ENCODE data around the gene KAT6B. TPM values are rescaled to one million over a fixed set of nuclear protein-coding genes. Genes with fewer than 3 reads are reported as not detected.

KAT6B gene
- total RNA-seq, 1 experiment from 2014 or later: 21.8 TPM

- TF ChIP-seq EZH2 (IDR thresholded peaks at IDR 0.05; ENCODE audit: borderline replicate concordance, low read depth, low read length, poor library complexity, severe bottlenecking): no peak
- no peak for TF ChIP-seq CTCF (conservative IDR thresholded peaks at IDR 0.05; ENCODE audit: low read depth, low read length)
- intact Hi-C loops (cut with micrococcal nuclease; ENCODE audit: unreplicated experiment): loop anchor here (2.0 kb wide), 1 partner anchor 142 kb away; the partner anchor contains the start of gene KAT6B
- POLR2A ChIA-PET (ENCODE audit: low non-redundant PET): interaction anchor here (0.6 kb wide), 1 partner anchor 550 kb away, joined by 3 read pairs; no protein-coding TSS in a partner anchor
- Histone ChIP-seq H3K27me3 (replicated peaks; ENCODE audit: insufficient read depth, low read depth, low read length, poor library complexity) (no peaks in the 10 kb centered on the region), H3K4me1 (ENCODE audit: insufficient read depth, low read length, poor library complexity, severe bottlenecking) (peaks cover 62% of the 10 kb centered on the region), H3K27ac (ENCODE audit: low read depth, low read length, poor library complexity, severe bottlenecking) (peak overlapping the region; percentile 66), H3K9me3 (ENCODE audit: low read depth, low read length, poor library complexity, severe bottlenecking) (no peaks in the 10 kb centered on the region), H3K36me3 (ENCODE audit: insufficient read depth, low read length, poor library complexity, severe bottlenecking) (no peaks in the 10 kb centered on the region), H3K4me3 (ENCODE audit: low read depth, low read length, poor library complexity, severe bottlenecking) (peak overlapping the region; percentile 25)
- CTCF ChIA-PET: no interaction called here
- DNase-seq (ENCODE audit: low spot score): no peak
- BruUV-seq (replicated peaks): no TSS peak
Observed at GRCh38 chr10:74968667-74969061, 142.3 kb downstream of the KAT6B start.

- no peak for TF ChIP-seq CTCF (conservative IDR thresholded peaks at IDR 0.05; ENCODE audit: low read depth, low read length)
- no peak for TF ChIP-seq EZH2 (IDR thresholded peaks at IDR 0.05; ENCODE audit: borderline replicate concordance, low read depth, low read length, poor library complexity, severe bottlenecking)
- CTCF ChIA-PET: no interaction called here
- no peaks in the 10 kb centered on the region for H3K36me3 ChIP-seq (ENCODE audit: insufficient read depth, low read length, poor library complexity, severe bottlenecking)
- intact Hi-C loops (cut with micrococcal nuclease; ENCODE audit: unreplicated experiment): loop anchor here (2.0 kb wide), 1 partner anchor 142 kb away; the partner anchor contains the start of gene KAT6B
- H3K9me3 ChIP-seq (ENCODE audit: low read depth, low read length, poor library complexity, severe bottlenecking): no peaks in the 10 kb centered on the region
- H3K4me3 ChIP-seq (ENCODE audit: low read depth, low read length, poor library complexity, severe bottlenecking): peak overlapping the region; percentile 25
- H3K27me3 ChIP-seq (replicated peaks; ENCODE audit: insufficient read depth, low read depth, low read length, poor library complexity): no peaks in the 10 kb centered on the region
- H3K27ac ChIP-seq (ENCODE audit: low read depth, low read length, poor library complexity, severe bottlenecking): peak overlapping the region; percentile 66
- H3K4me1 ChIP-seq (ENCODE audit: insufficient read depth, low read length, poor library complexity, severe bottlenecking): peaks cover 66% of the 10 kb centered on the region
- no peak for DNase-seq (ENCODE audit: low spot score)
- POLR2A ChIA-PET (ENCODE audit: low non-redundant PET): no interaction called here
- no TSS peak for BruUV-seq (replicated peaks)
Observed at GRCh38 chr10:74969093-74969492, 142.7 kb downstream of the KAT6B start.

- DNase-seq (ENCODE audit: low spot score): no peak
- H3K9me3 ChIP-seq (ENCODE audit: low read depth, low read length, poor library complexity, severe bottlenecking): no peaks in the 10 kb centered on the region
- peaks cover 70% of the 10 kb centered on the region for H3K4me1 ChIP-seq (ENCODE audit: insufficient read depth, low read length, poor library complexity, severe bottlenecking)
- ChIA-PET POLR2A (ENCODE audit: low non-redundant PET) (no interaction called here), CTCF (no interaction called here)
- H3K36me3 ChIP-seq (ENCODE audit: insufficient read depth, low read length, poor library complexity, severe bottlenecking): no peaks in the 10 kb centered on the region
- intact Hi-C loops (cut with micrococcal nuclease; ENCODE audit: unreplicated experiment): loop anchor here (2.0 kb wide), 1 partner anchor 143 kb away; the partner anchor contains the start of gene KAT6B
- H3K4me3 ChIP-seq (ENCODE audit: low read depth, low read length, poor library complexity, severe bottlenecking): no peak overlapping the region
- H3K27me3 ChIP-seq (replicated peaks; ENCODE audit: insufficient read depth, low read depth, low read length, poor library complexity): no peaks in the 10 kb centered on the region
- peak overlapping the region; percentile 66 for H3K27ac ChIP-seq (ENCODE audit: low read depth, low read length, poor library complexity, severe bottlenecking)
- TF ChIP-seq CTCF (conservative IDR thresholded peaks at IDR 0.05; ENCODE audit: low read depth, low read length) (0 out of 2 replicates have a peak, but pooled peaks have one; percentile 17), EZH2 (IDR thresholded peaks at IDR 0.05; ENCODE audit: borderline replicate concordance, low read depth, low read length, poor library complexity, severe bottlenecking) (no peak)
- no TSS peak for BruUV-seq (replicated peaks)
Observed at GRCh38 chr10:74969530-74969929, 143.1 kb downstream of the KAT6B start.

Measured in A673 (cell line).